ENCODE data around the gene SMAD7. TPM values are rescaled to one million over a fixed set of nuclear protein-coding genes. Genes with fewer than 3 reads are reported as not detected.
A peak's percentile ranks its signal among the peaks of the same experiment; 100 is the strongest.

The SMAD7 gene
- total and polyA plus RNA-seq, 2 donors (not counting 1 experiment from before 2014, with no cell fraction given), result 6.1 to 16.3 TPM

GRCh38 chr18:48948112-48949049 is 2.4 kb downstream of the SMAD7 start:
- H2AFZ ChIP-seq (ENCODE audit: low read length), result no peak overlapping the region
- no peaks in the 10 kb centered on the region for H3K9me3 ChIP-seq (ENCODE audit: control insufficient read depth, insufficient read depth, low read depth, low read length)
- peak; percentile 80 to 83 for DNase-seq (ENCODE audit: low read depth in 2 of 2)
- H3K27me3 ChIP-seq (ENCODE audit: control insufficient read depth, insufficient read depth, low read length), result no peaks in the 10 kb centered on the region
- peak overlapping the region; percentile 86 for H3K27ac ChIP-seq (ENCODE audit: insufficient read depth, low read length)
- peaks cover 80% of the 10 kb centered on the region for H3K79me2 ChIP-seq (ENCODE audit: control insufficient read depth, insufficient read depth, low read length)
- peak overlapping the region; percentile 89 for H3K9ac ChIP-seq (ENCODE audit: insufficient read depth, low read length)
- H3K4me1 ChIP-seq (ENCODE audit: control insufficient read depth, extremely low read depth, insufficient read depth, low read length), result peaks cover 19% of the 10 kb centered on the region
- H3K4me3 ChIP-seq (replicated peaks in 1 of 4; ENCODE audit: control extremely low read depth in 1 of 4, insufficient read depth in 1 of 4, low read depth in 3 of 4, low read length in 4 of 4), result peak overlapping the region; percentile 82 to 96 (median 89)
- TF ChIP-seq CTCF (conservative IDR thresholded peaks at IDR 0.05 in 1 of 2, IDR thresholded peaks at IDR 0.05 in 1 of 2; ENCODE audit: low read depth in 1 of 2, low read length in 2 of 2) (peak in 1 of 2 donors; percentile 4), EZH2 (IDR thresholded peaks at IDR 0.05; ENCODE audit: low read length, missing control alignments) (no peak)
- peaks cover 2% of the 10 kb centered on the region for H3K36me3 ChIP-seq (ENCODE audit: control insufficient read depth, insufficient read depth, low read length)
- peak overlapping the region; percentile 95 for H3K4me2 ChIP-seq (ENCODE audit: extremely low read depth, insufficient read depth, low read length)
- H4K20me1 ChIP-seq (ENCODE audit: control insufficient read depth, extremely low read depth, insufficient read depth, low read length), result no peaks in the 10 kb centered on the region

GRCh38 chr18:48947560-48947959 is 3.2 kb downstream of the SMAD7 start:
- Histone ChIP-seq H2AFZ (ENCODE audit: low read length) (no peak overlapping the region), H3K27me3 (ENCODE audit: control insufficient read depth, insufficient read depth, low read length) (no peaks in the 10 kb centered on the region), H3K27ac (ENCODE audit: insufficient read depth, low read length) (peak overlapping the region; percentile 27), H3K9me3 (ENCODE audit: control insufficient read depth, insufficient read depth, low read depth, low read length) (no peaks in the 10 kb centered on the region), H3K79me2 (ENCODE audit: control insufficient read depth, insufficient read depth, low read length) (peaks cover 85% of the 10 kb centered on the region), H3K4me3 (replicated peaks in 1 of 4; ENCODE audit: control extremely low read depth in 1 of 4, insufficient read depth in 1 of 4, low read depth in 3 of 4, low read length in 4 of 4) (peak overlapping the region; percentile 64 to 96 (median 89)), H3K4me2 (ENCODE audit: extremely low read depth, insufficient read depth, low read length) (peak overlapping the region; percentile 89), H3K36me3 (ENCODE audit: control insufficient read depth, insufficient read depth, low read length) (peaks cover 2% of the 10 kb centered on the region), H4K20me1 (ENCODE audit: control insufficient read depth, extremely low read depth, insufficient read depth, low read length) (no peaks in the 10 kb centered on the region), H3K9ac (ENCODE audit: insufficient read depth, low read length) (no peak overlapping the region), H3K4me1 (ENCODE audit: control insufficient read depth, extremely low read depth, insufficient read depth, low read length) (peaks cover 27% of the 10 kb centered on the region)
- no peak for DNase-seq (ENCODE audit: low read depth in 2 of 2)
- TF ChIP-seq CTCF (conservative IDR thresholded peaks at IDR 0.05 in 1 of 2, IDR thresholded peaks at IDR 0.05 in 1 of 2; ENCODE audit: low read depth in 1 of 2, low read length in 2 of 2) (no peak), EZH2 (IDR thresholded peaks at IDR 0.05; ENCODE audit: low read length, missing control alignments) (no peak)

- peak overlapping the region; percentile 89 for H3K4me2 ChIP-seq (ENCODE audit: extremely low read depth, insufficient read depth, low read length)
- H3K9ac ChIP-seq (ENCODE audit: insufficient read depth, low read length), result peak overlapping the region; percentile 20
- H3K4me1 ChIP-seq (ENCODE audit: control insufficient read depth, extremely low read depth, insufficient read depth, low read length), result peaks cover 31% of the 10 kb centered on the region
- H3K36me3 ChIP-seq (ENCODE audit: control insufficient read depth, insufficient read depth, low read length), result peaks cover 2% of the 10 kb centered on the region
- TF ChIP-seq CTCF (conservative IDR thresholded peaks at IDR 0.05 in 1 of 2, IDR thresholded peaks at IDR 0.05 in 1 of 2; ENCODE audit: low read depth in 1 of 2, low read length in 2 of 2) (no peak), EZH2 (IDR thresholded peaks at IDR 0.05; ENCODE audit: low read length, missing control alignments) (no peak)
- peak overlapping the region; percentile 64 to 96 (median 89) for H3K4me3 ChIP-seq (replicated peaks in 1 of 4; ENCODE audit: control extremely low read depth in 1 of 4, insufficient read depth in 1 of 4, low read depth in 3 of 4, low read length in 4 of 4)
- no peaks in the 10 kb centered on the region for H3K27me3 ChIP-seq (ENCODE audit: control insufficient read depth, insufficient read depth, low read length)
- peak overlapping the region; percentile 27 for H3K27ac ChIP-seq (ENCODE audit: insufficient read depth, low read length)
- peak in 1 of 2 donors; percentile 39 for DNase-seq (ENCODE audit: low read depth in 2 of 2)
- no peaks in the 10 kb centered on the region for H3K9me3 ChIP-seq (ENCODE audit: control insufficient read depth, insufficient read depth, low read depth, low read length)
- H4K20me1 ChIP-seq (ENCODE audit: control insufficient read depth, extremely low read depth, insufficient read depth, low read length), result no peaks in the 10 kb centered on the region
- H3K79me2 ChIP-seq (ENCODE audit: control insufficient read depth, insufficient read depth, low read length), result peaks cover 86% of the 10 kb centered on the region
- H2AFZ ChIP-seq (ENCODE audit: low read length), result no peak overlapping the region
Observed at GRCh38 chr18:48947092-48947491, 3.7 kb downstream of the SMAD7 start.

Data from fibroblast of lung (primary cell).